NCI-H1436 (cell line): ENCODE results near the gene MCM8.

Experiments used
- DNase-seq: peaks from one replicate; lab custom pipeline; 2025; lab: John Stamatoyannopoulos, UW

MCM8 gene

GRCh38 chr20:5947276-5947675 lies 3.2 kb upstream of the MCM8 start:
- no peak for DNase-seq

GRCh38 chr20:5949943-5950270 lies 545 bp upstream of the MCM8 start:
- no peak for DNase-seq

GRCh38 chr20:5967469-5967868 lies 17.0 kb downstream of the MCM8 start:
- DNase-seq: no peak

GRCh38 chr20:5968462-5968861 lies 18.0 kb downstream of the MCM8 start:
- DNase-seq: no peak

DNA sequence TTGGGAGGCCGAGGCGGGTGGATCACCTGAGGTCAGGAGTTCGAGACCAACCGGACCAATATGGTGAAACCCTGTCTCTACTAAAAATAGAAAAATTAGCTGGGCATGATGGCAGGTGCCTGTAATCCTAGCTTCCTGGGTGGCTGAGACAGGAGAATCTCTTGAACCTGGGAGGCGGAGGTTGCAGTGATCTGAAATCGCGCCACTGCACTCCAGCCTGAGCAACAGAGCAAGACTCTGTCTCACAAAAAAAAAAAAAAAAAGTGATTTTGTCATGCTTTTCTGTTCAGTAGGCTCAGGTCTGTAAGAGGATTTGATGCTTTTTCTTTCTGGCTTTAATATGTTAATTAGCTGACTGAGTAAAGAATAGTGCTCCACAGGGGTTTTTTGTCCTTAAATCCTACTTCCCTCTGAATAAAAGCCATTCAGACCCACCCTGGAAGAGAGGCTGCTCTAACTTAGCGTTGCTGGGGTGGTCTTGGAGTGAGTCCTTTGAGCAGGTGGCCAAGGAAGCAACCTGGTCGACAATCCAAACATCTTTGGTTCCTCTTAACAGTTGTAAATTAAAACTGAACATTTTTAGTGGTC lies 19.0 kb downstream of the MCM8 start:
- no peak for DNase-seq

- no peak for DNase-seq
Observed at GRCh38 chr20:5969940-5970339, 19.5 kb downstream of the MCM8 start.

DNA sequence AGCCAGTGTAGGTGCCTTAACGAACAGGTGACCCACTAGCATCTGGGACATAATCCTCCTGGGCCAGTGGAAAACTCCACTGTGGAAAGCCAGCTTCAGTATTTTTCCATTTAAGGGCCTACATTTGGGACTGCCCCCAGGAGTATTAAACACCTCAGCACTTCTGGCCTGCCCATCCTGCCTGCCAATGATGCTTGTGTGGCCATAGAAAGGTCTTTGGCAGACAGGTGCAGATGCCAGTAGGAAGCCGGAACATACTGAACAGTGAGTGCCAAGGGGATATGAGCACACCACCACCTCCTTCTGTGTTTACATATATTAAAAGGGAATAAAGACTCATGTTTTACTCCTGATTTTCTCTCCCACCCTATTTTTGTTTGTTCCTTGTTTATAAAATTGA lies 19.9 kb downstream of the MCM8 start:
- DNase-seq: no peak

GRCh38 chr20:5971203-5971602 lies 20.8 kb downstream of the MCM8 start:
- DNase-seq: no peak

DNA sequence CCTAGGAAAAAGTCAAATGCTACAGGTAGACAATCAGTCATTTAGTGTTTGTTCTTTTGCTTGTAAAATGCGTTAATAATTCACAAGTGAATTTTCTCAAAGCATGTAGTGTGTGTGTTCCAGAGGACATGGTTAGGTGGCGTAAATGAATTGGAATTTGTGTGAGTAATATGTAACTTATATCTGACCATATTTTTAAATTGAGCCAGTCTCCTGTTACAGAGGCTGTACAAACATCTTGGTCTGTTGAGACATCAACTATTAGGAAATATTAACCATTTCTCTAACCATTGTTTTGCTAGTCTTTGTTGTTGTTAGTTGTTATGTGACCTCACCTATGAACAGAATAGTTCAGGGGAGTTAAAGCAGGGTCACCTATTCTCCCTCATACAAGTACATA lies 22.7 kb downstream of the MCM8 start:
- DNase-seq: no peak

DNA sequence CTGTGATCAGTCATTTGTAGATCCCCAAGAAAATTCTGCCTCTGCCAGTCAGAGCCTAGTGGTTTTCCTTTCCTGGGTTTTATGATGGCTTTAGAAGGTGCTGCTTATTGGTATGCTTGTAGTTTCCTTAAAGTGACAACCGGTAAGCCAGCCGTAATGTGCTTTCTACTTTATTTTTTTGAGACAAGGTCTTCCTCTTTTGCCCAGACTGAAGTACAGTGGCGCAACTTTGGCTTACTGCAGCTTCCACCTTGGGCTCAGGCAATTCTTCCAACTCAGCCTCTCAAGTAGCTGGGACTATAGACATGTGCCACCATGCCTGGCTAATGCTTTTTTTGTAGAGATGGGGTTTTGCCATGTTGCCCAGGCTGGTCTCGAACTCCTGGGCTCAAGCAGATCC lies 23.5 kb downstream of the MCM8 start:
- no peak for DNase-seq

- DNase-seq: no peak
Observed at GRCh38 chr20:5974531-5974930, 24.1 kb downstream of the MCM8 start.

DNA sequence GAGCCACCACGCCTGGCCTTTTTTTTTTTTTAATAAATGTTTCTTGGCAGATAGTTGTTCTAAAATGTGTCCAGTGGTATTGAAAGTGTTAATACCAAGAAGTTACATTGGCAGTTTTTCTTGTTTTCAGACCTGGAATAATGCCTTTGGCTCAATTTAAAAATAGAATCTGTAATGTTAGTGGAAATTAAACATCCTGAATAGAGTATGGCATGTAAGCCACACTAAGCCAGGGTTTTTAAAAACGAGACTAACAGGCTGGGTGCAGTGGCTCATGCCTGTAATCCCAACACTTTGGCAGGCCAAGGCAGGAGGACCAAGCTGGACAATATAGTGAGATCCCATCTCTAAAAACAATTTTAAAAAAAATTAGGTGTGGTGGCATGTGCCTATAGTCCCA lies 25.3 kb downstream of the MCM8 start:
- no peak for DNase-seq

- DNase-seq: no peak
Observed at GRCh38 chr20:5977223-5977622, 26.8 kb downstream of the MCM8 start.

GRCh38 chr20:5977975-5978374 lies 27.5 kb downstream of the MCM8 start:
- no peak for DNase-seq

- DNase-seq: no peak
Observed at GRCh38 chr20:5979801-5980200, 29.3 kb downstream of the MCM8 start.

DNA sequence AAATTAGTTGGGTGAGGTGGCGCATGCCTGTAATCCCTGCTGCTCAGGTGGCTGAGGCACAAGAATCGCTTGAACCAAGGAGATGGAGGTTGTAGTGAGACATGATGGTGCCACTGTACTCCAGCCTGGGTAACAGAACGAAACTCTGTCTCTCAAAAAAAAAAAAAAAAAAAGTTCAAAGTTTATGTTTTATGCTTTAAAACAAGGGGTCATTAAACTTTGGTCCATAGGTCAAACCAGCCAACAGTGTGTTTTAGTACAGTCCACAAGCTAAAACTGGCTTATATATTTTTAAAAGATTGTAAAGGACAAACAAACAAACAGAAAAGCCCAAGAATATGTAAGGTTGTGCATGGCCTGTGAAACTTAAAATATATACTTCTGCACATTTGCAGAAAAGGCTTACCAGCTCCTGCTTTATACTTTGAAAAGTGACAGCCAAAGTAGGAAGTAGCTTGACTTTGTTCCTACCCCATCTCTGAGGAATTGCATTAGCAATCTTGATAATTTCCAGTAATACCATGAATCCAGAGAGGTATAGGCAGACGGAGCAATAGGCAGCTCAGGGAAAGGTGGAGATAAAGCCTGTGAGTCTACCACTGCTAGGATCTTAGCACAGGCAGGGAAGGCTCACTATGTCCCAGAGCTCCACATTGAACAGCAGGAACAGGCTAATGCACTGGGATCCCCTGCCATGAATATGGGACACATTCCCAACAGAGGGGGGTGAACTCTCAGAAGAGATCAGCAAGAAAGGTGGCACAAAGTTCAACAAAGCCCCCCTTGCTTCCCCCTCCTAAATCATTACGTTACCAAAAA lies 30.5 kb downstream of the MCM8 start:
- no peak for DNase-seq

- DNase-seq: no peak
Observed at GRCh38 chr20:5987383-5987782, 36.9 kb downstream of the MCM8 start.

- DNase-seq: no peak
Observed at GRCh38 chr20:5989539-5989938, 39.1 kb downstream of the MCM8 start.

DNA sequence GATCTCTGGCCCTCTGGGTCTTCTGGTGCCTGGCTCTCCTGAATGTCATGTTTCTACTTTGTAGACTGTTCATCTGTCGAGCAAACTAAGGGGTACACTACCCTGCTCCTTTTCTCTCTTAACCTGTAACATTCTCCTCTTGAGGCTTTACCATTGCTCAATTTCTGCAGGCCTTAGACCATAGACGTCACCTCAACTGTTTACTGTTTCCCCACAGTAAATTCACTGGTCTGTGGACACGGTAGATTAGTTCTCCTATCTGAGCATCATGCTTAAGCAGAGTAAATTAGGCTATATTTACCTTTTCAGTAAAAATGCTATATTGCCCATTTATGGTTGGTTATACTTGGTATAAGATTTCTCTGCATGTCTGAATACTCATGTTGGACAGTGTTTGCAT lies 40.5 kb downstream of the MCM8 start:
- no peak for DNase-seq

DNA sequence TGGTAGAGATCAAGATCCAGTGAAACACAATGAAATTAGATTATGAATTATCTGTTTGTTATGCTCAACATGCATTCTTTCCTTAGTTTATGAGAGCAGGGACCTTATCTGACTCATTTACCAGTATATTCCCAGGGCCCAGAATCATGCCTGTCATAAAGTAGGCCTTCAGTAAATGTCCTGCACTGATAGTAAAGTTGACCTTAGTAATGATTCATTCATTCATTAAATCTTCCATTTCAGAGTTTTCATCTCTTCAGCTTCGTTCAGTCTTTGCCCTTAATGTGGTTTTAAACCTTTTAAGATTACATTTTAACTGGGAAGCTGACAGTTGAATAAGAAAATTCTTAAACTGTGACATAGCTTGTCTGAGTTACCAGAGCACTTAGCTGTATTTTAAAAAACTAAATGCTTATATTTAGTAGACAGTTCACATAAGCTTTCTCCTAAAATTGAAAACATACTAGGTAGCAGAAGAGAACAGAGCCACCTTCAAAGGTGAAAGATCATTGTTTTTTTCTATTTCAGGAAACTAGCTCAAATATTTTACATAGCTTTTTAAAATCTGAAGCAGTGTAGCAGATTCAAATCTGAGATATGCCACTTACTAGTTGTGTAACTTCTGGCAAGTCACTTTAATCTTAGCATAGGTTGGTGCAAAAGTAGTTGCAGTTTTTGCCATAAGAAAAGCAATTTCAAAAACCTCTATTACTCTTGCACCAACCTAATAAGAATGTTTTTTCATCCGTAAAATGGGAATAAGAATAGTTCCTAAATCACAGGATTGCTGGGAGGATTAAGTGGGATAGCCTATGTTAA lies 41.4 kb downstream of the MCM8 start:
- no peak for DNase-seq

DNA sequence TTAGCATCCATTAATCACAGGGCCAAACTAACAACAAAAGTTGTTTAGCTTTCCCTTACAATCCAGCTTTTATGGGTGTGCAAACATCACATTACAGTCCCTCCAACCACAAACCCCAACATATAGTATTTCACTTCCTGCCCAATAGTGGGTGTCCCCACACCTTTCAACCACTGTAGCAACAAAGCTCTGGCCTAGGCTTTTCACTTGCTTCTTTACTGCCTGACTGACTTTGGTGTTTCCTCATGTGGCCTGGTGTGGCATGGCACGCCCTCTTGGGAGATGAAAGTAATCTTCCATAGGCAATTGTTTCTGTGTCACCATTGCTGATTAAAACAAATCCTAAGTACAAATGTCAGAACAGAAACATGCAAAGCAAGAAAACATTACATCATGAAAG lies 46.3 kb downstream of the MCM8 start:
- no peak for DNase-seq

GRCh38 chr20:5999783-6000182 lies 49.3 kb downstream of the MCM8 start:
- no peak for DNase-seq

- no peak for DNase-seq
Observed at GRCh38 chr20:6000871-6001270, 50.4 kb downstream of the MCM8 start.
